Measurements from ENCODE around the gene UBL4A. TPM values are rescaled to one million over a fixed set of nuclear protein-coding genes. Genes with fewer than 3 reads are reported as not detected.

Gene UBL4A
- total and polyA plus RNA-seq, 2 of the 13 experiments (the other 11 are each of a cell fraction or from before 2014, with no cell fraction given), result 16.8 to 25.5 TPM

- TF ChIP-seq, protein P1, sequence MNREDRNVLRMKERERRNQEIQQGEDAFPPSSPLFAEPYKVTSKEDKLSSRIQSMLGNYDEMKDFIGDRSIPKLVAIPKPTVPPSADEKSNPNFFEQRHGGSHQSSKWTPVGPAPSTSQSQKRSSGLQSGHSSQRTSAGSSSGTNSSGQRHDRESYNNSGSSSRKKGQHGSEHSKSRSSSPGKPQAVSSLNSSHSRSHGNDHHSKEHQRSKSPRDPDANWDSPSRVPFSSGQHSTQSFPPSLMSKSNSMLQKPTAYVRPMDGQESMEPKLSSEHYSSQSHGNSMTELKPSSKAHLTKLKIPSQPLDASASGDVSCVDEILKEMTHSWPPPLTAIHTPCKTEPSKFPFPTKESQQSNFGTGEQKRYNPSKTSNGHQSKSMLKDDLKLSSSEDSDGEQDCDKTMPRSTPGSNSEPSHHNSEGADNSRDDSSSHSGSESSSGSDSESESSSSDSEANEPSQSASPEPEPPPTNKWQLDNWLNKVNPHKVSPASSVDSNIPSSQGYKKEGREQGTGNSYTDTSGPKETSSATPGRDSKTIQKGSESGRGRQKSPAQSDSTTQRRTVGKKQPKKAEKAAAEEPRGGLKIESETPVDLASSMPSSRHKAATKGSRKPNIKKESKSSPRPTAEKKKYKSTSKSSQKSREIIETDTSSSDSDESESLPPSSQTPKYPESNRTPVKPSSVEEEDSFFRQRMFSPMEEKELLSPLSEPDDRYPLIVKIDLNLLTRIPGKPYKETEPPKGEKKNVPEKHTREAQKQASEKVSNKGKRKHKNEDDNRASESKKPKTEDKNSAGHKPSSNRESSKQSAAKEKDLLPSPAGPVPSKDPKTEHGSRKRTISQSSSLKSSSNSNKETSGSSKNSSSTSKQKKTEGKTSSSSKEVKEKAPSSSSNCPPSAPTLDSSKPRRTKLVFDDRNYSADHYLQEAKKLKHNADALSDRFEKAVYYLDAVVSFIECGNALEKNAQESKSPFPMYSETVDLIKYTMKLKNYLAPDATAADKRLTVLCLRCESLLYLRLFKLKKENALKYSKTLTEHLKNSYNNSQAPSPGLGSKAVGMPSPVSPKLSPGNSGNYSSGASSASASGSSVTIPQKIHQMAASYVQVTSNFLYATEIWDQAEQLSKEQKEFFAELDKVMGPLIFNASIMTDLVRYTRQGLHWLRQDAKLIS (CRISPR knock-in tag; IDR thresholded peaks at IDR 0.05), result no peak
- TF ChIP-seq, protein P2, sequence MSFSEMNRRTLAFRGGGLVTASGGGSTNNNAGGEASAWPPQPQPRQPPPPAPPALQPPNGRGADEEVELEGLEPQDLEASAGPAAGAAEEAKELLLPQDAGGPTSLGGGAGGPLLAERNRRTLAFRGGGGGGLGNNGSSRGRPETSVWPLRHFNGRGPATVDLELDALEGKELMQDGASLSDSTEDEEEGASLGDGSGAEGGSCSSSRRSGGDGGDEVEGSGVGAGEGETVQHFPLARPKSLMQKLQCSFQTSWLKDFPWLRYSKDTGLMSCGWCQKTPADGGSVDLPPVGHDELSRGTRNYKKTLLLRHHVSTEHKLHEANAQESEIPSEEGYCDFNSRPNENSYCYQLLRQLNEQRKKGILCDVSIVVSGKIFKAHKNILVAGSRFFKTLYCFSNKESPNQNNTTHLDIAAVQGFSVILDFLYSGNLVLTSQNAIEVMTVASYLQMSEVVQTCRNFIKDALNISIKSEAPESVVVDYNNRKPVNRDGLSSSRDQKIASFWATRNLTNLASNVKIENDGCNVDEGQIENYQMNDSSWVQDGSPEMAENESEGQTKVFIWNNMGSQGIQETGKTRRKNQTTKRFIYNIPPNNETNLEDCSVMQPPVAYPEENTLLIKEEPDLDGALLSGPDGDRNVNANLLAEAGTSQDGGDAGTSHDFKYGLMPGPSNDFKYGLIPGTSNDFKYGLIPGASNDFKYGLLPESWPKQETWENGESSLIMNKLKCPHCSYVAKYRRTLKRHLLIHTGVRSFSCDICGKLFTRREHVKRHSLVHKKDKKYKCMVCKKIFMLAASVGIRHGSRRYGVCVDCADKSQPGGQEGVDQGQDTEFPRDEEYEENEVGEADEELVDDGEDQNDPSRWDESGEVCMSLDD (CRISPR knock-in tag; IDR thresholded peaks at IDR 0.05; ENCODE audit: borderline replicate concordance), result no peak
- TF ChIP-seq ZBTB38 (CRISPR knock-in tag; IDR thresholded peaks at IDR 0.05) (no peak), HMG20A (CRISPR knock-in tag; IDR thresholded peaks at IDR 0.05; ENCODE audit: borderline replicate concordance) (no peak), FOXK2 (IDR thresholded peaks at IDR 0.05) (no peak), ARHGAP35 (CRISPR knock-in tag; IDR thresholded peaks at IDR 0.05; ENCODE audit: borderline replicate concordance) (no peak), MXI1 (IDR thresholded peaks at IDR 0.05; ENCODE audit: borderline replicate concordance, low read depth, low read length) (no peak), ZNF605 (CRISPR knock-in tag; IDR thresholded peaks at IDR 0.05) (0 out of 2 replicates have a peak, but pooled peaks have one; percentile 27), GTF3A (CRISPR knock-in tag; conservative IDR thresholded peaks at IDR 0.05) (no peak), NFRKB (IDR thresholded peaks at IDR 0.05) (no peak), IRF2 (CRISPR knock-in tag; IDR thresholded peaks at IDR 0.05) (0 out of 2 replicates have a peak, but pooled peaks have one; percentile 20), POLR2AphosphoS5 (IDR thresholded peaks at IDR 0.05; ENCODE audit: low read depth, low read length) (no peak), ZNF644 (CRISPR knock-in tag; IDR thresholded peaks at IDR 0.05; ENCODE audit: low read depth) (no peak), ZNF841 (CRISPR knock-in tag; IDR thresholded peaks at IDR 0.05; ENCODE audit: borderline replicate concordance) (no peak), ZNF20 (CRISPR knock-in tag; IDR thresholded peaks at IDR 0.05) (no peak), ZNF788 (CRISPR knock-in tag; IDR thresholded peaks at IDR 0.05; ENCODE audit: borderline replicate concordance) (no peak), ZNF781 (CRISPR knock-in tag; IDR thresholded peaks at IDR 0.05; ENCODE audit: borderline replicate concordance, not compliant biosample characterization) (no peak), NFE2 (CRISPR knock-in tag; IDR thresholded peaks at IDR 0.05) (no peak), ZIK1 (CRISPR knock-in tag; IDR thresholded peaks at IDR 0.05; ENCODE audit: borderline replicate concordance, low read depth) (no peak), SRSF1 (optimal IDR thresholded peaks at IDR 0.05; ENCODE audit: low read depth, low read length) (no peak), ZNF34 (CRISPR knock-in tag; IDR thresholded peaks at IDR 0.05; ENCODE audit: borderline replicate concordance) (no peak), THAP9 (CRISPR knock-in tag; IDR thresholded peaks at IDR 0.05; ENCODE audit: borderline replicate concordance) (no peak)
Observed at GRCh38 chrX:154526901-154527675, 40.7 kb upstream of the UBL4A start (continued).
